HG03066 (cell line): ENCODE results near the gene ZNF423.

Source experiments
- ATAC-seq: cut with Tn5 transposase; IDR thresholded peaks from one replicate; pipeline ENCODE4 v1.9.1; 2021; ENCODE audit warnings: low read depth; ENCODE audit not compliant: unreplicated experiment

ZNF423 gene

GRCh38 chr16:49850558-49851467, 5.1 kb downstream of the ZNF423 start:
- ATAC-seq = no peak

DNA sequence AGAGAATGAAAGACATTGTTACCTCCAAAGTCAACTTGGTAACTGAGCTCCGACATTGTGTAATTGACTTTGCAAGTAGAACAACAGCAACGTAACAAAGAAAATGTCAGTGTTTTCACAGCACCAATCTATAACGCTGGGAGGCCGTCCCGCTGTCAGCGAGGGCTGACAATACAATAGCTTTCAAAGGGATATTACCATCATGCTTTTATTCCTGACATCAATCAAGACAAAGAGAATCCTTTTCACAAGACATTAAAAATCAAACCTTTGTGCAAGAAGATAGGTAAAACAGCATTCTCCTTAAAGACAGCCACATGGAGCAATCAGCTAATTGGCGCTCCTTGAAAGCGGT, 6.2 kb downstream of the ZNF423 start:
- ATAC-seq = no peak

- no peak for ATAC-seq
These were observed 6.7 kb downstream of the ZNF423 start for GRCh38 chr16:49849037-49849753.

DNA sequence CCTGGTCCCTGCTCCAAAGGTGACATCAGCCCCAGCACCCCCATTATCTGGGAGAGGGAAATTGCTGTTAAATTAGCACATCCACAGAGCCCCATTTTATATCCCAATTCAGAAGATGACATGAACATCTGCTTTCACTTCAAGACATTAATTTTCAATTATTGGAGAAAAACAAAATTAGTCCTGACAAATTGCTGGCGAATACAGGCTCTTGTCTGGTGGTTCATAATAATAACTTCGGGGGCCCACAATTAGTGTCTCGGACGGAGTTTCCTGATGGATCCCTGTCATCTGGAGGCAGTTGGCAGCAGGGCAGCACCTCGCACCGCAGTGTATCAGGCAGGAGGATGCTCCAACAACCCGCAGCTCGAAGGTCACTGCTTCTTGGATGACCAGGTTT, 7.4 kb downstream of the ZNF423 start:
- no peak for ATAC-seq

DNA sequence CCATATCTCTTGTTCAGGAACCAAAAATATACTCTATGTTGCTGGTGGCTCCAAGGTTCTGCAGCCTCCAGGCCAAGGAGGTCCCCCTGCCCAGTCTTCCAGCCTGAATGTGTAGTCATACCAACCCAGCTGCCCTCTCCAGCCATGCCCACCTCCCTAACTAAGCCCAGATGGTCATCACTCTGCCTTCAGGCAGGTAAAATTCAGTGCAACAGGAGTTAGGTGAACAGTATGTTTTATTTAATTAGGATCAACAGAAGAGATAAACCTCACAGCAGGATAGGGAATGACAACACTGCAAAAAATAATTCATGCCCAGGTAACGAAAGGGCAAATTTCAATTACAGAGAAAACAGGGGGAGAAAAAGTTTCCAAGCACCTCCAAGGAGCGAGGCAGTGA, 9.1 kb downstream of the ZNF423 start:
- ATAC-seq = no peak

DNA sequence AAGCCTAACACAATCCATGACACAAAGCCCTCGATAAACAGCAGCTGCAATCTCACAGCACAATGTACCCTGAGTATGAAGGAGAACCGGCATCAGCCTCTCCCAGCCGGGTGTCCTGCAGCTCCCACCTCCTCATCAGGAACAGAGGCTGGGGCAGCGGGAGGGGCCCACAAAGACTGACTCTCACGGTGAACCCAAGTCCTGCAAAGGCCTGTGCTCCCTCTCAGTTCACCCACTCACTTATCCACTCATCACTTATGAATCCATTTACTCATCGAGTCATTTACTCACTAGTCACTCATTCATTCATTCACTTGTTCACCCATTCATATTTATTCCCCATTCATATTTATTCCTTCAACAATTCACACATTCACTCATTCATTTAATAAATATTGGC, 11.6 kb downstream of the ZNF423 start:
- ATAC-seq = no peak

- ATAC-seq = no peak
These were observed 12.2 kb downstream of the ZNF423 start for GRCh38 chr16:49843758-49844157.

DNA sequence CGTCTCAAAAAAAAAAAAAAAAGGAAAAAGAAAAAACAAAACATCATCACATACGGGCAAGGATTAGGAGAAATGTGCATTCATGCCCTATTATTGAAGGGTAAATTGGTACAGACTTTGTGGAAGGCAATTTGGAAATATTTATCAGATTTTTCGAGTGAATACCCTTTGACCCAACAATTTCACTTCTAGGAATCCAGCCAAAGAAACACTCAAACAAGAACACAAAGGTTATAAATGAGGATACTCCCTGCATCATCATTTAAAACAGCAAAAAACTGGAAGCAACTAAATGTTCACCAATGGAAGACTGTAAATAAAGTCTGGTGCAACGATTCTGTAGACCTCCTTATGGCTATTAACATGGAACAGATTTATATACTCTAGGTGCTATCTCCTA, 12.9 kb downstream of the ZNF423 start:
- no peak for ATAC-seq

DNA sequence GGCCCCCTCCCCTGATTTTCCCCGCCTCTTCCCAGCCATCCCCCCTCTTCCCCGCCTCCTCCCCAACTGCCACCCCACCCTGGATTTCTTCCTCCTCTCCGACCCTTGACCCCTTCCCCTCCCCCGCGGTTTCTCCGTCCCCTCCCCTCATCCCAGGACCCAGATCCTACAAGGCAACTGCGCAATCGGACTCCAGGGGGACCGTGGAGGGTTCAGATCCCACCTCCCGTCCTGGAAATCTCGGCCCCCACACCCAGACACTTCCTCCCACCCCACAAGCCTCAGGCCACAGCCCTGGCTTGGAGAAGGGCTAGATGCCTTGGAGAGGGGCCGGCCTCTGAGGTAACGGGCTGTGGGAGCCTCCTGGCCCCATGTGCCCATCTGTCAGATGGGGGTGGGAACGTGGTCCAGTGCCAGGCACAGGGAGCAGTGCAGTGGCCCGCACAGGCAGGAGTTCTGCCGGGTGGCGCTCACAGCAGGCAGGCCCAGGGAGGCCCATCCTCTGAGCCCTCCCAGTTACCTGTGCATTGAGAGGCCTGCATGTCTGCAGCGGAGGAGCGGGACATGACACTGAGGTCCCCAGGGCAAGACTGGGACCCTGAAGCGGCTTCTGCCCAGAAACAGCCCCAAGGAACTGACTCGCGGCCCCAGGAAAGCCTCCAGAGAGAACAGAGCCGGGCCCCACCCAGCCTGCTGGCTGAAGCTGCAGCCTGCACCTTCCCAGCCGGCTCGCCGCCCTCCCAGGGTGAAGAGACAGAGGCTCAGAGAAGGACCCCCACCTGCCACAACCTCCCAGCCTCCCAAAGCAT, 16.7 kb downstream of the ZNF423 start:
- no peak for ATAC-seq

GRCh38 chr16:49838441-49839016, 17.4 kb downstream of the ZNF423 start:
- no peak for ATAC-seq

- ATAC-seq = no peak
These were observed 18.1 kb downstream of the ZNF423 start for GRCh38 chr16:49837688-49838410.

DNA sequence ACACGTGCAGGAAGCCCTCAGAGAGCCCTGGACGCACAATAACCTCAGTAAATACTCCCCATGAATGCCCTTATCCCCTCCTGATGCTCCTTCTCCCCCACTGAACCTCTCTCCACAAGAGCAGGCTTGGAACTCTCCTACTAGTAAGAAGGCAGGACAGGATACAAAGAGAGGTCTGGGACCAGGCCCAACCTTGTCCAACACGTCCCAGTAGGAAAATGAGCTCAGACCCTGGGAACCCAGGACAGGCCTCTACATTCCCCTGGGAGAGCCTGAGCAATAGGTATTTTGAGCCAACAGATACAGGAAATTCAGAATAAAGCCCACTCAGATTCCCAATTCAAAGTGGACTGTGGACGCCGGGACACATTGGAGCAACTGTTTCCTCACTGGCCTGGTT, 19.2 kb downstream of the ZNF423 start:
- ATAC-seq = no peak

DNA sequence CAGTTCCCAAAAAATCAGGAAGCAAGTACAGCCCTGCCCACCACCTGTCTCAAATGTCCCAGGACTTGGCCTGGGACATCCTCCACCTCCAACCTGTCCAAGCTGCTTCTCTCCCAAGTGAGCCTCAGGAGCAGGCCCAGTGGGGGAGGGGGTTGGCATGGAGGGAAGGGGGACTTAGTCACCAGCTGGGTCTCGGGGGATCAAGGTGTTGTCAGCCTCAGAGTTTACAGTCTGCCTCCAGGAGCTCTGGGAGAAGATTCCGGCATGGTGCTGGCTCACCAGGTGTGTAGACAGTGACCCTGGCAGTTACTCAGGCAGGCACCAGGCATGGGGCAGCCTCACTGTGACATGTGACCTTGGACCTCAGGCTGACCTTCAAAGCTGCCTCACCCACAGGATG, 19.7 kb downstream of the ZNF423 start:
- no peak for ATAC-seq

GRCh38 chr16:49835161-49835777, 20.6 kb downstream of the ZNF423 start:
- ATAC-seq = no peak

- no peak for ATAC-seq
These were observed 21.3 kb downstream of the ZNF423 start for GRCh38 chr16:49834531-49835151.

DNA sequence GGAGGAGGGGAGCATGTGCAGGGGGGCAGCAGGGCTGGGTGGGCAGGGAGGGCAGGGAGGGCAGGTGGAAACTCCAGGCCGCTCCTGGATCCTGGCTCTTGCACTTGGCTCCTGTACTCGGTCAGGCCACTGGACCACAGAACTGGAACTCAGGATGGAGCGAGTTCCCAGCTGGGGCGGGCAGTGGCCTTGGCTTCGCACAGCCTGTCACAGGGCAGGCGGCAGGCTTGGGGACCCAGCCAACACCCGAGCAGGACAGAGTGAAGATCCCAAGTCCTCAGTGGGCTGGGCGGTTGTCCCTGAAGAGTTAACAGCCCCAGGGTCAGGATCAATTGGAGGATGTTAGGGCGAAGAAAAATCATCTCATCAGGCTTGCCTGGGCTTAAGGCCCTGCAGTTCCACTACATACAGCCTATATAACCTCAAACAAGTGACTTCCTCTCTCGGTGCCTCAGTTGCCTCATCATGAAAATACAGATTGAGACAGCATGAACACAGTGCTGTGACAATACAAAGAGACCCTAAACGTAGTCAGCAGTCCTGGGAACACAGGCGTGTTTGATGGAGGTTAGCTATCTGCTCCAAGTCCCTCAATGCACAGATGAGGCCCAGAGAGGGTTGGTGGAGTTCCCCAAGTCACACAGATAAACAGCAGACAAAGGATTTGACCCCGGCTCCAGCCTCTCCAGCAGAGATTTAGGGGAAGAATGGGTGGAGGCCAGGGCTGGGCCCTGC, 21.9 kb downstream of the ZNF423 start:
- no peak for ATAC-seq

- no peak for ATAC-seq
These were observed 22.8 kb downstream of the ZNF423 start for GRCh38 chr16:49833085-49833484.

DNA sequence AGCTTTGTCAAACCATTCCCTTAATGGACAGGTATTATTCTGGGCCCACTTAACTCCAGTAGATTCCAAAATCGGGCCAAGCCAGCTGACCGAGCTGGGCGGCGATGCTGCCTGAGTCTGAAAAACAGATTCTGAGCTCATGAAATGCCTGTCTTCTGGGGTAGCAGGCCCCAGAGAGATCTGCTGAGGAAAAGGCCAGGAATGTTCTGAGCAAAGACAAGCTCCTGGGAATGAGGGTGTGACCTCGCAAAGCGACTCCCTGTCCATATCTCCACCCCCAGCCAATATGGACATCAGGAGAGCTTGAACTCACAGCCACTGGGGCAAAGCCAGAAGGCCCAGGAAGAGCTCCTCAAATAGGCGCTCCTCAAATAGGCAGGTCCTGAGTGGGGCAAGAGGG, 23.7 kb downstream of the ZNF423 start:
- ATAC-seq = no peak

DNA sequence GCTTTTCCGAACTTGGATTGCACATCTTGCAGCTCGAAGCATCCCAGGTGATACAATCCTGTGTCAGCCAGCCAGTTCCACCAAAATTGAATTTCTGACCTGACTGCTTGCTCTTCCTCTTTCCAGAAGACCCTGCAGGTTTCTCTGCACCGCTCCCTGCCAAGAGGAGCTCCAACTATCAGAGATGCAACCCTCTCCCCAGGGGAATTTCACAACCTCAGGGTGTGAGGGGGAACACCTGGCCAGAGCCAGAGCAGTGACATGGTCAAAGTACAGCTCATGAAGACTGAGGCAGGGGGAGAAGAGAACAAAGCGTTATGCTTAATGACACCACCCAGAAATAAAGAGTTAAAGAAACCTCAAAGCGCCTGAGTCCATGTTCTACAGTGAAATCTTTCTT, 25.0 kb downstream of the ZNF423 start:
- ATAC-seq = no peak
